HFFc6 (cell line): ENCODE results near the gene TAF4. TPM values are rescaled to one million over a fixed set of nuclear protein-coding genes. Genes with fewer than 3 reads are reported as not detected.

ENCODE experiments used
- DNase-seq: peaks from one replicate; pipeline ENCODE4 v3.0.0-alpha.2; 2018
- H3K27ac Mint-ChIP-seq: 2 replicates; pipeline ENCODE4 v1.8.0; 2020; ENCODE audit warnings: mild to moderate bottlenecking, mixed read lengths
- H3K27me3 Mint-ChIP-seq: 2 replicates; pipeline ENCODE4 v1.8.0; 2021; ENCODE audit warnings: mild to moderate bottlenecking, moderate library complexity, mixed read lengths; ENCODE audit not compliant: insufficient read depth
- H3K36me3 Mint-ChIP-seq: 2 replicates; pipeline ENCODE4 v1.8.0; 2021; ENCODE audit warnings: low read depth, mixed read lengths
- H3K4me1 Mint-ChIP-seq: 2 replicates; pipeline ENCODE4 v1.8.0; 2020; ENCODE audit warnings: low read depth, mixed read lengths
- H3K4me3 Mint-ChIP-seq: 2 replicates; pipeline ENCODE4 v1.8.0; 2020; ENCODE audit warnings: mild to moderate bottlenecking, moderate library complexity, mixed read lengths
- H3K9me3 Mint-ChIP-seq: 2 replicates; pipeline ENCODE4 v1.8.0; 2020; ENCODE audit warnings: mild to moderate bottlenecking, mixed read lengths
- total RNA-seq, 6 experiments: library from RNA; stranded (reverse); fragmentation: NEBNext Ultra II Directional; extraction: Animal tissue kit (Norgen Biotek cat#: 25700); gene quantifications; 2 replicates in 1 of 6; 3 replicates in 5 of 6; pipeline ENCODE4 v1.2.3, GENCODE V29; 2021
- TF ChIP-seq, protein P1 (sequence below): fragments of 200-600 bp; sonication (generic); IDR thresholded peaks from 2 replicates; pipeline ENCODE4 v1.5.0; 2021; ENCODE audit warnings: antibody characterized with exemption, mild to moderate bottlenecking

TAF4 gene
- total RNA-seq, 6 experiments from 2014 or later, result 9.4 to 11.7 (median 9.9) TPM

DNA sequence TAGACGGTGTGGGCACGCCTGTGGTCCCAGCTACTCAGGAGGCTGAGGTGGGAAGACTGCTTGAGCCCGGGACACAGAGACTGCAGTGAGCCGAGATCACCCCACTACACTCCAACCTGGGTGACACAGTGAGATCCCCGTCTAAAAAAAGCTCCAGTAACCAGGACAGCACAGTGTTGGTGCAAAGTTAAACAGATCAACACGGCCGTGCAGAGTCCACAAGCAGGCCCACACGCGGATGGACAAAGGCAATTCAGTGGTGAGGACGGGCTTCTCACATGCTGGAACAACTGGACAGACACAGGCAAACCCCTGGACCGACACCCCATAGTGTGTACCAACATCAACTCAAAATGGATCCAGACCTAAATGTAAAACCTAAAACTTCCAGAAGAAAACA, 41.7 kb downstream of the TAF4 start:
- no peak overlapping the region for H3K27ac Mint-ChIP-seq
- H3K4me1 Mint-ChIP-seq, result peaks cover 28% of the 10 kb centered on the region
- no peaks in the 10 kb centered on the region for H3K9me3 Mint-ChIP-seq
- H3K4me3 Mint-ChIP-seq, result no peak overlapping the region
- TF ChIP-seq, protein P1, sequence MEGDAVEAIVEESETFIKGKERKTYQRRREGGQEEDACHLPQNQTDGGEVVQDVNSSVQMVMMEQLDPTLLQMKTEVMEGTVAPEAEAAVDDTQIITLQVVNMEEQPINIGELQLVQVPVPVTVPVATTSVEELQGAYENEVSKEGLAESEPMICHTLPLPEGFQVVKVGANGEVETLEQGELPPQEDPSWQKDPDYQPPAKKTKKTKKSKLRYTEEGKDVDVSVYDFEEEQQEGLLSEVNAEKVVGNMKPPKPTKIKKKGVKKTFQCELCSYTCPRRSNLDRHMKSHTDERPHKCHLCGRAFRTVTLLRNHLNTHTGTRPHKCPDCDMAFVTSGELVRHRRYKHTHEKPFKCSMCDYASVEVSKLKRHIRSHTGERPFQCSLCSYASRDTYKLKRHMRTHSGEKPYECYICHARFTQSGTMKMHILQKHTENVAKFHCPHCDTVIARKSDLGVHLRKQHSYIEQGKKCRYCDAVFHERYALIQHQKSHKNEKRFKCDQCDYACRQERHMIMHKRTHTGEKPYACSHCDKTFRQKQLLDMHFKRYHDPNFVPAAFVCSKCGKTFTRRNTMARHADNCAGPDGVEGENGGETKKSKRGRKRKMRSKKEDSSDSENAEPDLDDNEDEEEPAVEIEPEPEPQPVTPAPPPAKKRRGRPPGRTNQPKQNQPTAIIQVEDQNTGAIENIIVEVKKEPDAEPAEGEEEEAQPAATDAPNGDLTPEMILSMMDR, result no peak
- no peaks in the 10 kb centered on the region; the same call in 1 of the 2 replicates for H3K27me3 Mint-ChIP-seq
- DNase-seq, result no peak
- no peaks in the 10 kb centered on the region for H3K36me3 Mint-ChIP-seq

DNA sequence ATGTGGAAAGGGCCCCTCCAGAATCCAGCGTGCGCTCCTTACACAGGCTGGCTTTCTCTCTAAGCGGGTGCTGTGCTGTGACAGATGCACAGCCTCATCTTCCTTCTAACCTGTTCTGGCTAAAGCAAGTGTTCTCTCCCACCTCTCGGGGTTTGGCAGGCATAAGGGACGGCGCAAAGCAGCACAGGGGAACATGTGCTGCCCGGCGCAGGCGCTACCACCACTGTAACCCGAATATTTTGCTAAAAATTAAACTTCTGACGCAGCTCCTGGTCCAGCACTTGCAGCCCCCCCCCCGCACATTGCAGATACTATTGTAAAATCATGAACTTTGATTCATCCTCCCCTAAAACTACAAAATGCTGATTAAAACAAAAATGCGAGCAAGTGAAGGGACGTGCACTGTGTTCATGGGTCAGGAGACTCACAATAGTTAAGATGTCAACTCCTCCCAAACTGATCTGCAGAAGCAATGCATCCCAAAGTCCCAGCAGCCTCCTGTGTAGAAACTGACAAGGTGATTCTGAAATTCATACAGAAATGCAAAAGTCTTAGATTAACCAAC, 43.0 kb downstream of the TAF4 start:
- peaks cover 2% of the 10 kb centered on the region for H3K27me3 Mint-ChIP-seq
- H3K4me1 Mint-ChIP-seq, result peaks cover 27% of the 10 kb centered on the region
- H3K36me3 Mint-ChIP-seq, result no peaks in the 10 kb centered on the region
- TF ChIP-seq, protein P1, result no peak
- no peak overlapping the region for H3K4me3 Mint-ChIP-seq
- no peak for DNase-seq
- H3K9me3 Mint-ChIP-seq, result no peaks in the 10 kb centered on the region
- H3K27ac Mint-ChIP-seq, result no peak overlapping the region

DNA sequence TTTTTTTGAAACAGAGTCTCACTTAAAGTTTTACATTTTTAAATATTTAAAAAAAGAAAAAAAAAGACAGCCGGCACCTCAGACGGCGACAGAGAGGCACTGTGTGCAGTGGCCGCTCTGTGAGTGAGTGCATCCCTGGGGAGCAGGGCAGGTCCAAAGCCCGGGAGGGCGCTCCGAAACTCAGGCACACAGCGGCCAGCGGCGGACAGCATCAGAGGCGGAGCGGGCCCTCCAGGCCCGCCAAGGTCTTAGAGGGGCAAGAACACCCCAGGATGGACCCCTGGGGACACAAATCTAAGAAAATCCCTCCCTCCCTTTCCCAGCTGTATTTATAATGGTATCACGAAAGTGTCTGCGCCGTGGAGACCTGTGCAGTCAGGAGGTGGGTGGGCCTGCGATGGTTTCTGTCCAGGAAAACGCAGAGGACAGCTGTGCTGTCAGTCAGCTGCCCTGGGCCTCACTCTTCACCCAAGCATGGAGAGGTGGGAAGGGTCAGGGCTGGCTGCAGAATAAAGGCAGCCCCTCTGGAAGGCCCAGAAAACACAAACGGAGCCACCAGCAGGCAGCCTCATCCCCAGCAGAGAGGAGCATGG, 43.8 kb downstream of the TAF4 start:
- peaks cover 2% of the 10 kb centered on the region for H3K27me3 Mint-ChIP-seq
- TF ChIP-seq, protein P1, result no peak
- H3K27ac Mint-ChIP-seq, result no peak overlapping the region
- peaks cover 19% of the 10 kb centered on the region for H3K4me1 Mint-ChIP-seq
- no peak for DNase-seq
- H3K4me3 Mint-ChIP-seq, result no peak overlapping the region
- H3K9me3 Mint-ChIP-seq, result no peaks in the 10 kb centered on the region
- no peaks in the 10 kb centered on the region for H3K36me3 Mint-ChIP-seq

DNA sequence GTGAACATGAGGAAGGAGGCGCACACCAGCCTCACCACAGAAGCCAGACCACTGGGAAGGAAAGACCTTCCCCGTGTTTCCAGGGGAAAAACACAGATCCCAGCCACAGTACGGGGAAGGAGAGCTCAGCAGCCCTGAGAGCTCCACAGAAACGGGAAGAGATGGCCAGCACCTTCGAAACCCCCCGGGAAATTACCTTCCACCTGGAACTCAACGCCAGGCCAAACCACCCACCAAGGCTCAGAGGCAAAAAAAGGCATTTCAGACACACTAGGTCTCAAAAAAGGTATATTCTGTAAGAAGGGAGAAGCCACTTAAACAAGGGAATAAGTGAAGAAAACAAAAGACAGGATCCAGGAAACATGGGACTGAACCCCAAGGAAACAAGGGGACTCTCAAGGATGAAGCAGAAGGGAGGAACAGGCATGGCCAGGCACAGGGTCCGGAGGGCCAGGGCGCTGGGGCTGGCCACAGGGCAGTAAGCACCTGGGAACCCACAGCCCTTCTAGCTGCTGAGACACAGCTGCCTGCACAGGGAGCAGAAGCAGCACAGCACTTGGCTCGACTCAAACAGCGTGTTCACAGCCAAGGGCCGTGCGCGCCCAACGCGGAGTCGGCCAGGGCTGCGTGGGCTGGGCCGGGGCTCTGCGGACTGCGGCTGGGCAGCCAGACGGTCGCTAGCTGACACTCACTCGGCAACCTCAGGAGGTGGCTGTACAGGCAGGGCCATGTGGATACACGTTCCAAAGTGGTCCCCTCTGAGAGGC, 44.6 kb downstream of the TAF4 start:
- TF ChIP-seq, protein P1, result no peak
- H3K4me1 Mint-ChIP-seq, result peaks cover 12% of the 10 kb centered on the region
- no peak overlapping the region for H3K27ac Mint-ChIP-seq
- peaks cover 2% of the 10 kb centered on the region for H3K27me3 Mint-ChIP-seq
- no peaks in the 10 kb centered on the region for H3K36me3 Mint-ChIP-seq
- DNase-seq, result no peak
- no peaks in the 10 kb centered on the region for H3K9me3 Mint-ChIP-seq
- H3K4me3 Mint-ChIP-seq, result no peak overlapping the region

DNA sequence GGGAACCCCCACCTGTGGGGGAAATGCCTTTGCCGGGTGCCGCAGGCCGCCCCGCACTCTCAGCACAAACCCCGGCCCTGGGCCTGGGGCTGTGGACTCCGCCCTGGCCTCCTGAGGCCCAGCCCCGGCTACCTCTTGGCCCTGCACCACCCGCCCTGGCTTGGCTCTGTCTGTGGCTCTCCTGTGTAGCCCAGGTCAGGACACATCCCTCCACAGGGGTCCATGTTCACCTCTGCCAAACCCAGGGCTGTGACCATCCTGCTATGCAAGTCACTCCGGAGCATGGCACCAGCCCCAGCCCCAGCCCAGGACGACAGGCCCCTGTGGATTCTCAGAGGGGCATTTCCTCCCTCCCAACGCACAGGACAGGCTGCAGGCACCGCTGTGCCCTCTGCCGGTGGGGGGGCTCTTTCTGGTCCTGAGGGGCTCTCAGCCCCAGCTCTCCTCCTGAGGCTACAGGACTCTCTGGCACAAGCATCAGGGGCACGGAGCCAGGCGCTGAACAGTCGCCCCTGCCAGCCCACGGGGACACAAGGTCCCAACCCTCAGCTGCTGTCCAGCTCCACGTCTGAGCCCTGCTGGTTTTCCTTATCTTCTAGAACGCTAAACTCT, 45.7 kb downstream of the TAF4 start:
- peaks cover 2% of the 10 kb centered on the region for H3K27me3 Mint-ChIP-seq
- no peak overlapping the region for H3K4me3 Mint-ChIP-seq
- DNase-seq, result no peak
- no peak overlapping the region for H3K27ac Mint-ChIP-seq
- peaks cover 1% of the 10 kb centered on the region; the same call in 1 of the 2 replicates for H3K4me1 Mint-ChIP-seq
- no peaks in the 10 kb centered on the region for H3K36me3 Mint-ChIP-seq
- no peaks in the 10 kb centered on the region for H3K9me3 Mint-ChIP-seq
- TF ChIP-seq, protein P1, result no peak
